Dendritic cell treated with granulocyte-macrophage colony-stimulating factor and Interleukin-4, amounts not matched to agents 40 ng/mL and 50 ng/mL, for 4 days (primary cell): Measurements from ENCODE around the gene IL27RA.
A peak's percentile ranks its signal among the peaks of the same experiment; 100 is the strongest.

Experiments
- H3K27ac Mint-ChIP-seq: one replicate; pipeline ENCODE4 v1.8.0; 2022; ENCODE audit warnings: mild to moderate bottlenecking, mixed read lengths
- H3K27me3 Mint-ChIP-seq: one replicate; pipeline ENCODE4 v1.8.0; 2022; ENCODE audit warnings: mild to moderate bottlenecking, mixed read lengths
- H3K36me3 Mint-ChIP-seq: one replicate; pipeline ENCODE4 v1.8.0; 2022; ENCODE audit warnings: low read depth, mixed read lengths
- H3K4me1 Mint-ChIP-seq: one replicate; pipeline ENCODE4 v1.8.0; 2022; ENCODE audit warnings: low read depth, mixed read lengths
- H3K4me3 Mint-ChIP-seq: one replicate; pipeline ENCODE4 v1.8.0; 2022; ENCODE audit warnings: mild to moderate bottlenecking, moderate library complexity, mixed read lengths
- H3K9me3 Mint-ChIP-seq: one replicate; pipeline ENCODE4 v1.8.0; 2022; ENCODE audit warnings: mixed read lengths
- intact Hi-C: fragments of 100-400 bp; cut with micrococcal nuclease; formaldehyde crosslinking; loops from one replicate; pipeline ENCODE4 v1.15.0; 2022

Gene IL27RA

GRCh38 chr19:14031719-14032480 is at the start of gene IL27RA:
TSS of gene IL27RA (plus strand) at chr19:14031762. CDS start at chr19:14031873, 111 bp downstream.
- H3K27me3 Mint-ChIP-seq, result no peaks in the 10 kb centered on the region
- H3K4me3 Mint-ChIP-seq, result peak within 1 kb of the TSS; percentile 90
- intact Hi-C loops, result loop anchor here (5.0 kb wide), 2 partner anchors 45 to 80 kb away; partner anchors contain the start of gene DCAF15
- H3K4me1 Mint-ChIP-seq, result peaks cover 50% of the 10 kb centered on the region
- H3K27ac Mint-ChIP-seq, result peak within 1 kb of the TSS; percentile 91
- H3K9me3 Mint-ChIP-seq, result no peaks in the 10 kb centered on the region
- peaks cover 53% of the 10 kb centered on the region for H3K36me3 Mint-ChIP-seq

DNA sequence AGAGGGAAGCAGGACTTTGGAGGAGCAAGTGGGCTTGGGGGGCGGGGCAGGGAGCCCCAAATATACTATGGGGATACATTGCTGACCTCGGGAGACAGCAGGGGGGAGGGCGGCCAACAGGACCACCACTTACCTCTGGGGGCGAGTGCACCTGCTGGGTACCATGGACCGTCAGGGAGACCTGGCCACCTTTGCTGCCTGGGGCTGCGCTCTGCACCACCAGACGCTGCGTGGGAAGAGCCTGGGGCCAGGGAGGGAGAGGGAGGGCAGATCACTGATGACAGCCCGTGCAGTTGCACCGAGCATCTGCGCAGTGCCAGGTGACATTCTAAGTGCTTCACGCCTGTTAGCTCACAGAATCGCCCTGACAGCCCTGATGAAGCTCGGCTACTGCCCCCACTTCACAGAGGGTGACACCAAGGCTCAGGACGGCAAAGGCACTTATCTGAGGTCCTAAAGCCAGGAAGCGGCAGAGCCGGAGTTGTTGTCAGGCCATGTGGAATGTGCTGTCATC is 49.5 kb upstream of the IL27RA start:
- H3K27ac Mint-ChIP-seq, result peak overlapping the region; percentile 74
- no peak overlapping the region for H3K4me3 Mint-ChIP-seq
- no peaks in the 10 kb centered on the region for H3K27me3 Mint-ChIP-seq
- peaks cover 67% of the 10 kb centered on the region for H3K4me1 Mint-ChIP-seq
- no peaks in the 10 kb centered on the region for H3K9me3 Mint-ChIP-seq
- intact Hi-C loops, result no loop called here
- peaks cover 52% of the 10 kb centered on the region for H3K36me3 Mint-ChIP-seq

DNA sequence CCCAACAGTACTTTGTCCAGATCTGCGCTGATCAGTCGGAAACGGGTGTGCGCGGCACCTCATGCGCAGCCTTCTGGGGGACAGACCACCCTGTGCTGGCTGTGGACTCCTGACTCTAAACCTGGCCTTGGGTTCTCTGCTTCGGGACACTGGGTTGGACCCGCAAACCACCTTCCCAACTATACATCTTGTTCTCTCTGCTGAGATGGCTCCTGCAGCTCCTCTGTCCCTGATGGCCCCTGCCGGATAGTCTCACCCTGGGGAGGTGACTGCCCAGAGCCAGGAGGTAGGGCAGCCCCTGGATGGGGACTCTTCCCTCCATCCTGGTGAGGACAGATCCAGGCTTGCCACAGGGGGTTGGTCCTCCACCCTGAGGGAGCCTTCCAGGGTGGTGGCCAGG is 48.8 kb upstream of the IL27RA start:
- Mint-ChIP-seq H3K36me3 (peaks cover 48% of the 10 kb centered on the region), H3K4me3 (no peak overlapping the region), H3K9me3 (no peaks in the 10 kb centered on the region), H3K4me1 (peaks cover 74% of the 10 kb centered on the region), H3K27ac (no peak overlapping the region), H3K27me3 (no peaks in the 10 kb centered on the region)
- intact Hi-C loops, result no loop called here

DNA sequence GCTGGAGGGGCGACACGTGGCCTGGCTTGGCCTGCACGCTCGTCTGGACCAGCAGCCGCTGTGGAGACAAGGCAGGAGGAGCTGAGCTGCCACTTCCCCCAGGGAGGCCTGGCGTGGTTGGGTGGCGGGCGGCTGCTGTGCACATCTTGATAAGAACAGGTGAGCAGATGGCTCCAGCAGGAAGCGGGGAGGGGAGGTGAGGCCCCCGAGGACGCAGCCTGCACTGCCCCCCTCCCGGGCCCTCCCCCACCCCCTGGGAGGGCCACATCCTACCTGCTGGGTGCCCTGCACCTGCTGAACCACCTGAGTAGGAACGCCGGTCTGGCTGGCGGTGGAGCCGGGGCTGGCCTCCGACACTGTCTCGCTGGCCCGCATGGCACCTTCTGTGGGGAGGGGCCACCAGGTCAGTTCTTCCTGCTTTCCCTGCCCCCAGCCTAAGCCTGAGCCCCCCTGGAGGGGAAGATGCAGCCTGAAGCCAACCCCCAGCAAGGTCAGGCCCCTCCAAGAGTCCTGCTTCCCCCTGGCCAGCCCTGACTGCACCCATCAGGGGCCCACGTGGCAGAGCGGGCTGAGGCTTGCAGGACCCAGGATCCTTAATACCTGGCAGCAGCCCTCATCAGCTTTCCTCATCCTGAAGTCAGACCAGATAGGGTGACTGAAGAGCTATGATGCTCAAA is 48.2 kb upstream of the IL27RA start:
- no peak overlapping the region for H3K27ac Mint-ChIP-seq

DNA sequence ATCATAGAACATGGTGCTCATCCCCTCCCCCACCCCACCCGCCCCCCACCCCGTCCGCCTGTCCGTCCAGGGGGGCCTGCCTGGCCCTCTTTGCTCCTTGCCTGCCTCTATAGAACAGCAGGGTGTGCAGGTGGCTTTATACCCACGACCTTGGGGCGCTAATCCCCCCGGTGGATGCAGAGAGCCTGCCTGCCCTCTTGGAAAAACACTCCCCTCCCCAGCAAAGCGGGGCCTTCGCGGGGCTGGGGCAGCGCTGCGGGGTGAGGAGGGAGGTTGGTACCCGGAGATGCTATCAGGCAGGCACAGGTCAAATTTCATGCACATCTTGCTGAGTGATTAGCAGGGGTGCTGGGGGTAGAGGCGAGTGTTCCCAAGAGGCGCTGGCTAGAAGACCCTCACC is 47.4 kb upstream of the IL27RA start:
- Mint-ChIP-seq H3K27me3 (no peaks in the 10 kb centered on the region), H3K4me3 (no peak overlapping the region), H3K9me3 (no peaks in the 10 kb centered on the region), H3K36me3 (peaks cover 53% of the 10 kb centered on the region), H3K4me1 (peaks cover 79% of the 10 kb centered on the region), H3K27ac (peak overlapping the region; percentile 100)
- intact Hi-C loops, result no loop called here

More for the DNA sequence above, 48.2 kb upstream of the IL27RA start:
- no peak overlapping the region for H3K4me3 Mint-ChIP-seq
- peaks cover 75% of the 10 kb centered on the region for H3K4me1 Mint-ChIP-seq
- H3K27me3 Mint-ChIP-seq, result no peaks in the 10 kb centered on the region
- intact Hi-C loops, result no loop called here
- H3K36me3 Mint-ChIP-seq, result peaks cover 45% of the 10 kb centered on the region
- H3K9me3 Mint-ChIP-seq, result no peaks in the 10 kb centered on the region

DNA sequence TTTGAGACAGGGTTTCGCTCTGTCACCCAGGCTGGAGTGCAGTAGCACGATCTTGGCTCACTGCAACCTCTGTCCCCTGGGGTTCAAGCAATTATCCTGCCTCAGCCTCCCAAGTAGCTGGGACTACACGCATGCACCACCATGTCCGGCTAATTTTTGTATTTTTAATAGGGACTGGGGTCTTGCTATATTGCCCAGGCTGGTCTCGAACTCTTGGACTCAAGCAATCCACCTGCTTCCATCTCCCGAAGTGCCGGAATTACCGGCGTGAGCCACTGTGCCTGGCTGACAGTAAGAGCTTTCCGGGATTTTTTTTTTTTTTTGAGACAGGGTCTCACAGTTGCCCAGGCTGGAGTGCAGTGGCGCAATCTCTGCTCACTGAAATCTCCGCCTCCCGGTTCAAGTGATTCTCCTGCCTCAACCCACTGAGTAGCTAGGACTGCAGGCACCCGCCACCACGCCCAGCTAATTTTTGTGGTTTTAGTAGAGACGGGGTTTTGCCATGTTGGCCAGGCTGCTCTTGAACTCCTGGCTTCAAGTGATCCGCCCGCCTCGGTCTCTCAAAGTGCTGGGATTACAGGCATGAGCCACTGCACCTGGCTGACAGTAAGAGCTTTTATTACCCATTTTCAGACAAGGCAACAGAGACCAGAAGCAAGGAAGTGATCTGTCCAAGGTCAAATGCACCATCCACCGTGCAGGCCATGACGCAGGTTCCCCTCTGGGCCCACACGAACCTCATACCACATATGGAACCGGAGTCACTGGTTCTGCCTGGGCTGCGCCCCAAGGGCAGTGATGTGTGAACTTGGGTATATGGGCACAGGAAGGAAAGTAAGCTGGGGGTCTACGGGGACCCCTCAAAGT is 46.5 kb upstream of the IL27RA start:
- no peaks in the 10 kb centered on the region for H3K27me3 Mint-ChIP-seq
- H3K4me1 Mint-ChIP-seq, result peaks cover 80% of the 10 kb centered on the region
- peak overlapping the region; percentile 100 for H3K27ac Mint-ChIP-seq
- peaks cover 55% of the 10 kb centered on the region for H3K36me3 Mint-ChIP-seq
- H3K4me3 Mint-ChIP-seq, result peak overlapping the region; percentile 61
- intact Hi-C loops, result loop anchor here (5.0 kb wide), 1 partner anchor 47 kb away; the partner anchor contains the start of gene IL27RA
- H3K9me3 Mint-ChIP-seq, result no peaks in the 10 kb centered on the region

DNA sequence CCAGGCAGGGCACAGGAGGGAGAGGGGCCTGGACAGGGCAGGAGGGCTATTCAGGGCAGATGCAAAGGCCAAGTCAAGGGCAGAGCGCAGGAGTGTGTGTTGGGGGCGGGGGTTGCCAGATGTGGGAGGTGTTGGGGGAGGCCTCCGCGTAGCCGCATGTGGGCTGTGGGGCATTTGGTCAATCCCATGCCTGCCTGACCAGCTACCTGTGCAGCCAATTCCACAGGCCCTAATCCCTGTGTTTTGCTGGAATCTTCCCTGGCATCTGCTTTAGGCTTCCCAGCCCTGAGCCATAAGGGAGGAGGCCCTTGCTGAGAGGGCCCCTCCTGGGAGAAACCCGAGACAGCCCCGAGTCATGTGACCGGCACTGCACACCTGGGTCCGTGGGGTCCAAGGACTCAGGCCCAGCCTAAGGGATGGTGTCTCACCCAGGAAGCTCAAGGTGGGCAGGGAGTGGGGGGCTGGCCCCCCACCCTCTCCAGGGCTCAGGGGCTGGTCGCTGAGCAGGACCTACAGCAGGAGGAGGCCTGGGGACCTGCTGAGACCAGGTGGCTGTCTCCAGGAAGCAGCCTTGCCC is 45.7 kb upstream of the IL27RA start:
- Mint-ChIP-seq H3K27ac (peak overlapping the region; percentile 100), H3K4me1 (peaks cover 77% of the 10 kb centered on the region), H3K27me3 (no peaks in the 10 kb centered on the region), H3K9me3 (no peaks in the 10 kb centered on the region), H3K36me3 (peaks cover 55% of the 10 kb centered on the region), H3K4me3 (peak overlapping the region; percentile 61)
- intact Hi-C loops, result loop anchor here (2.0 to 5.0 kb wide), 2 partner anchors 19 to 46 kb away; partner anchors contain the start of gene IL27RA

DNA sequence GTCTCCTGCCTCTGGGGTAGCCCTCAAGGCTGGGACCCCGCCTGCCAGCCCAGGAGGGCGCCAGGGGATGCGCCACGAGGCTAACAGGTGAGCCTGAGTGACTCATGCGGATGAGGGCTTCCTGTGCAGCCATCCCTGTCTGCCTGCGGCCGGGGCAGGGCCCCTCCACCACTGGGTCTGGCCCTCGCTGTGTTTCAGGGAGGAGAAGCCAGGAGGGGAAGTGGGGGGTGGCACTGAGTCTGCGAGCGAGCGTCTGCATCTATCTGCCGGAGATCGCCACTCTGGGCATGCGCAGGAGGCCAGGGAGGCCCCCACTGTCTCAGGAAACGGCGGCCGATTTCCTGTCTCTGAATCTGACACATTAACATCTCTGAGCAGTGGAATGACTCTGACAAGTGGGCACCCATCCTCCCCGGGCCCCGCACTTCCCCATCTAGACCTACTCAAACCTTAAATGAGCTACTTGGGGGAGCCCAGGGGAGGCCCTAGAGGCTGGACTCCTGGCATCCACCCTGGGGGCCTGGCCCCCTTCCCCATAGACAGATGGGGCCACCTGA is 45.1 kb upstream of the IL27RA start:
- Mint-ChIP-seq H3K27me3 (no peaks in the 10 kb centered on the region), H3K4me3 (peak overlapping the region; percentile 73), H3K36me3 (peaks cover 57% of the 10 kb centered on the region), H3K9me3 (no peaks in the 10 kb centered on the region), H3K27ac (peak overlapping the region; percentile 100), H3K4me1 (peaks cover 76% of the 10 kb centered on the region)
- intact Hi-C loops, result loop anchor here (2.0 to 5.0 kb wide), 2 partner anchors 18 to 46 kb away; partner anchors contain the start of gene IL27RA

GRCh38 chr19:13987101-13987890 is 44.3 kb upstream of the IL27RA start:
- H3K4me3 Mint-ChIP-seq, result peak overlapping the region; percentile 73
- peaks cover 68% of the 10 kb centered on the region for H3K4me1 Mint-ChIP-seq
- H3K27ac Mint-ChIP-seq, result peak overlapping the region; percentile 100
- no peaks in the 10 kb centered on the region for H3K9me3 Mint-ChIP-seq
- intact Hi-C loops, result loop anchor here (2.0 to 5.0 kb wide), 2 partner anchors 18 to 45 kb away; partner anchors contain the start of gene IL27RA
- H3K36me3 Mint-ChIP-seq, result peaks cover 57% of the 10 kb centered on the region
- H3K27me3 Mint-ChIP-seq, result no peaks in the 10 kb centered on the region

GRCh38 chr19:13989487-13989886 is 42.1 kb upstream of the IL27RA start:
- Mint-ChIP-seq H3K27me3 (no peaks in the 10 kb centered on the region), H3K27ac (peak overlapping the region; percentile 100), H3K9me3 (no peaks in the 10 kb centered on the region), H3K4me3 (no peak overlapping the region), H3K36me3 (peaks cover 60% of the 10 kb centered on the region), H3K4me1 (peaks cover 65% of the 10 kb centered on the region)
- intact Hi-C loops, result loop anchor here (5.0 kb wide), 1 partner anchor 43 kb away; the partner anchor contains the start of gene IL27RA

- peaks cover 64% of the 10 kb centered on the region for H3K36me3 Mint-ChIP-seq
- H3K9me3 Mint-ChIP-seq, result no peaks in the 10 kb centered on the region
- intact Hi-C loops, result no loop called here
- peaks cover 63% of the 10 kb centered on the region for H3K4me1 Mint-ChIP-seq
- no peak overlapping the region for H3K4me3 Mint-ChIP-seq
- no peaks in the 10 kb centered on the region for H3K27me3 Mint-ChIP-seq
- H3K27ac Mint-ChIP-seq, result peak overlapping the region; percentile 100
Measured at GRCh38 chr19:13990085-13990484, 41.5 kb upstream of the IL27RA start.

DNA sequence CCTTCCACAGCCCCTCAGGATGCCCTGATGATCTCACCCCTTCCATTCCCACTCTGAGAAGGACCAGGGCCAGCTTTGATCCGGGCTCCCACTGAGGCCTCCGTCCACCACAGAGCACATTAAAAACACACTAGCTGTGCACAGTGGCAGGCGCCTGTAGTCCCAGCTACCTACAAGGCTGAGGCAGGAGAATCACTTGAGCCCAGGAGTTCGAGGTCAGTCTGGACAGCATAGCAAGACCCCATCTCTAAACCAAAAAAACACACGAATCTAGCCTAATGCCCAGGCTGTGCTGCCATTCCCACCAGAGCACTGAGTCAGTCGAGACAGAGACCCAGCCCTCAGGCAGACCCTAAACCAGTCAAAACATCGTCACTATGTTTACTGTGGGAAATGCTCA is 39.5 kb upstream of the IL27RA start:
- Mint-ChIP-seq H3K27me3 (no peaks in the 10 kb centered on the region), H3K4me1 (peaks cover 48% of the 10 kb centered on the region), H3K4me3 (no peak overlapping the region), H3K27ac (no peak overlapping the region), H3K36me3 (peaks cover 73% of the 10 kb centered on the region), H3K9me3 (no peaks in the 10 kb centered on the region)
- intact Hi-C loops, result no loop called here
